ENCODE measurements around the gene MOB2. TPM values are rescaled to one million over a fixed set of nuclear protein-coding genes. Genes with fewer than 3 reads are reported as not detected.

The MOB2 gene
- total and polyA plus RNA-seq, 2 of the 13 experiments (the other 11 are each of a cell fraction or from before 2014, with no cell fraction given): 21.8 to 27.7 TPM

DNA sequence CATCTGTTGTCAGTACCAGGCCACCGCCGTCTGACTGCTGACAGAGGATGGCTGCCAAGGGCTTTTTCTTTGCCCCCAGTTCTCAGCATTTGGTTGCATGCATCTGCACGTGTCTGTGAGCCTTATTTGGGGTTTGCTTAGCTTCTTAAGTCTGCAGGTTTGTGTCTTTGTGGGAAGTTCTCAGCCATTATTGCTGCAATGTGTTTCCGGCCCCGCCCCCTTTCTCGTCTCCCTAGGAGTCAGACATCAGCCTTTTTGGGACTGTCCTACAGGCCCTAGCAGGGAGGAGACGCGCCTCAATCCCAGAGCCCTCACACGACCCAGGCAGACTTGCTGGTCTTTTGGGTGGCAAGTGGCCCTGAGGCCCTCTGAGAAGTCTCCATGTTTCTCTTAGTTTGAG lies 8.0 kb downstream of the MOB2 start:
- H3K4me1 ChIP-seq (ENCODE audit: insufficient read depth, low read length): no peaks in the 10 kb centered on the region
- no peak for ATAC-seq
- ChIA-PET POLR2A (no interaction called here), CTCF (ENCODE audit: low intra/inter-chr PET ratio, low total read pairs) (no interaction called here)
- no peaks in the 10 kb centered on the region for H3K9me3 ChIP-seq (ENCODE audit: low read length)
- FAIRE-seq: no peak
- H3K9ac ChIP-seq (ENCODE audit: insufficient read depth, low read depth, low read length): no peak overlapping the region
- H3K4me3 ChIP-seq (replicated peaks in 1 of 3; ENCODE audit: insufficient read depth in 1 of 3, low read depth in 2 of 3, low read length in 3 of 3): no peak overlapping the region
- H4K20me1 ChIP-seq (ENCODE audit: insufficient read depth, low read length): peaks cover 2% of the 10 kb centered on the region; the same call in 1 of the 2 replicates
- BruUV-seq (replicated peaks): no TSS peak
- in situ Hi-C loops (cut with HindIII; ENCODE audit: extremely low pct_ligation_motif_present, low pct_unique_long_range_greater_than_20kb): no loop called here
- WGBS (ENCODE audit: low lambda C conversion rate): 93% methylated on average over 5 of the region's 9 CpGs
- no peaks in the 10 kb centered on the region for H3K27me3 ChIP-seq (ENCODE audit: control insufficient read depth in 1 of 2, insufficient read depth in 2 of 2, low read length in 2 of 2)
- H3K36me3 ChIP-seq (replicated peaks in 1 of 2; ENCODE audit: control insufficient read depth in 1 of 2, insufficient read depth in 2 of 2, low read length in 2 of 2): peaks cover 14 to 29% of the 10 kb centered on the region in 2 experiments; a peak in 4 of 5 replicates
- H3K79me2 ChIP-seq (ENCODE audit: insufficient read depth, low read length): no peaks in the 10 kb centered on the region
- TF ChIP-seq, protein P1, sequence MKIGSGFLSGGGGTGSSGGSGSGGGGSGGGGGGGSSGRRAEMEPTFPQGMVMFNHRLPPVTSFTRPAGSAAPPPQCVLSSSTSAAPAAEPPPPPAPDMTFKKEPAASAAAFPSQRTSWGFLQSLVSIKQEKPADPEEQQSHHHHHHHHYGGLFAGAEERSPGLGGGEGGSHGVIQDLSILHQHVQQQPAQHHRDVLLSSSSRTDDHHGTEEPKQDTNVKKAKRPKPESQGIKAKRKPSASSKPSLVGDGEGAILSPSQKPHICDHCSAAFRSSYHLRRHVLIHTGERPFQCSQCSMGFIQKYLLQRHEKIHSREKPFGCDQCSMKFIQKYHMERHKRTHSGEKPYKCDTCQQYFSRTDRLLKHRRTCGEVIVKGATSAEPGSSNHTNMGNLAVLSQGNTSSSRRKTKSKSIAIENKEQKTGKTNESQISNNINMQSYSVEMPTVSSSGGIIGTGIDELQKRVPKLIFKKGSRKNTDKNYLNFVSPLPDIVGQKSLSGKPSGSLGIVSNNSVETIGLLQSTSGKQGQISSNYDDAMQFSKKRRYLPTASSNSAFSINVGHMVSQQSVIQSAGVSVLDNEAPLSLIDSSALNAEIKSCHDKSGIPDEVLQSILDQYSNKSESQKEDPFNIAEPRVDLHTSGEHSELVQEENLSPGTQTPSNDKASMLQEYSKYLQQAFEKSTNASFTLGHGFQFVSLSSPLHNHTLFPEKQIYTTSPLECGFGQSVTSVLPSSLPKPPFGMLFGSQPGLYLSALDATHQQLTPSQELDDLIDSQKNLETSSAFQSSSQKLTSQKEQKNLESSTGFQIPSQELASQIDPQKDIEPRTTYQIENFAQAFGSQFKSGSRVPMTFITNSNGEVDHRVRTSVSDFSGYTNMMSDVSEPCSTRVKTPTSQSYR (CRISPR knock-in tag; IDR thresholded peaks at IDR 0.05; ENCODE audit: borderline replicate concordance): no peak
- TF ChIP-seq EED (CRISPR knock-in tag; IDR thresholded peaks at IDR 0.05): no peak
- TF ChIP-seq PRPF4 (IDR thresholded peaks at IDR 0.05; ENCODE audit: low read depth, low read length, poor library complexity, severe bottlenecking): no peak
- no peak for TF ChIP-seq ZNF652 (CRISPR knock-in tag; IDR thresholded peaks at IDR 0.05; ENCODE audit: borderline replicate concordance, low read depth)
- TF ChIP-seq ZNF225 (CRISPR knock-in tag; IDR thresholded peaks at IDR 0.05): no peak
- TF ChIP-seq WIZ (CRISPR knock-in tag; IDR thresholded peaks at IDR 0.05): no peak
- TF ChIP-seq IKZF5 (CRISPR knock-in tag; IDR thresholded peaks at IDR 0.05): no peak
- no peak for TF ChIP-seq DPF2 (CRISPR knock-in tag; IDR thresholded peaks at IDR 0.05; ENCODE audit: borderline replicate concordance, low read depth)
- no peak for TF ChIP-seq ZBTB20 (CRISPR knock-in tag; IDR thresholded peaks at IDR 0.05; ENCODE audit: borderline replicate concordance, low read depth)
- TF ChIP-seq ZNF644 (CRISPR knock-in tag; IDR thresholded peaks at IDR 0.05; ENCODE audit: low read depth): no peak
- TF ChIP-seq ZNF746 (CRISPR knock-in tag; IDR thresholded peaks at IDR 0.05): no peak
- TF ChIP-seq IKZF1 (IDR thresholded peaks at IDR 0.05): no peak
- intact Hi-C loops (cut with micrococcal nuclease; ENCODE audit: unreplicated experiment): no loop called here
- no peak overlapping the region for H2AFZ ChIP-seq (ENCODE audit: low read length)
- DNase-seq (ENCODE audit: low spot score): no peak
- no peak overlapping the region for H3K4me2 ChIP-seq (ENCODE audit: low read depth, low read length)
- H3K27ac ChIP-seq (ENCODE audit: extremely low read length, insufficient read depth, low read length): no peak overlapping the region
